Middle frontal gyrus (tissue), 1 donor: ENCODE results near the gene OR52A5.
A peak's percentile ranks its signal among the peaks of the same experiment; 100 is the strongest.
"Not testable (repeated sequence)": the region's sequence is repeated elsewhere in the genome, so short reads cannot be mapped to it uniquely, and the experiment has no call there.

Source experiments
- DNase-seq: peaks from one replicate; pipeline ENCODE4 v3.0.0-alpha.2; 2015; ENCODE audit warnings: low spot score; ENCODE audit errors: extremely low spot score

OR52A5 gene

GRCh38 chr11:5137996-5138395 lies at the start of gene OR52A5:
Gene OR52A5 (minus strand): TSS chr11:5138356. CDS start chr11:5132642, 5,714 bp downstream.
- no peak for DNase-seq

GRCh38 chr11:5178046-5178837 lies 40.1 kb upstream of the OR52A5 start:
- DNase-seq = no peak

- DNase-seq = no peak
Measured at GRCh38 chr11:5174934-5175333, 36.8 kb upstream of the OR52A5 start.

- DNase-seq = no peak
Measured at GRCh38 chr11:5171856-5172255, 33.7 kb upstream of the OR52A5 start.

- not testable (repeated sequence) for DNase-seq
Measured at GRCh38 chr11:5165898-5166297, 27.7 kb upstream of the OR52A5 start.

GRCh38 chr11:5164807-5165206 lies 26.7 kb upstream of the OR52A5 start:
- not testable (repeated sequence) for DNase-seq

- DNase-seq = not testable (repeated sequence)
Measured at GRCh38 chr11:5161045-5161444, 22.9 kb upstream of the OR52A5 start.

- not testable (repeated sequence) for DNase-seq
Measured at GRCh38 chr11:5160217-5160616, 22.1 kb upstream of the OR52A5 start.

- DNase-seq = no peak
Measured at GRCh38 chr11:5159806-5160205, 21.6 kb upstream of the OR52A5 start.

- DNase-seq = no peak
Measured at GRCh38 chr11:5154657-5155056, 16.5 kb upstream of the OR52A5 start, which contains the start of gene OR52A1. Gene OR52A1 (minus strand): TSS chr11:5154757. CDS start chr11:5152369, 2,388 bp downstream.

- DNase-seq = no peak
Measured at GRCh38 chr11:5153574-5154431, 15.6 kb upstream of the OR52A5 start.

GRCh38 chr11:5151713-5152153 lies 13.6 kb upstream of the OR52A5 start:
- DNase-seq = no peak

GRCh38 chr11:5144206-5144605 lies 6.0 kb upstream of the OR52A5 start:
- DNase-seq = not testable (repeated sequence)

GRCh38 chr11:5137014-5137413 lies 1.1 kb downstream of the OR52A5 start:
- DNase-seq = no peak

- DNase-seq = no peak
Measured at GRCh38 chr11:5136261-5136660, 1.9 kb downstream of the OR52A5 start.

GRCh38 chr11:5131584-5132335 lies 6.4 kb downstream of the OR52A5 start:
- no peak for DNase-seq

GRCh38 chr11:5129457-5129877 lies 8.7 kb downstream of the OR52A5 start:
- DNase-seq = no peak

- DNase-seq = no peak
Measured at GRCh38 chr11:5124891-5125620, 13.1 kb downstream of the OR52A5 start.

- DNase-seq = peak; percentile 46
Measured at GRCh38 chr11:5123802-5124521, 14.2 kb downstream of the OR52A5 start.

- no peak for DNase-seq
Measured at GRCh38 chr11:5118893-5119292, 19.3 kb downstream of the OR52A5 start.
